GM19035 (cell line): ENCODE results near the gene SLIT2.

Experiments used
- ATAC-seq: cut with Tn5 transposase; IDR thresholded peaks from one replicate; pipeline ENCODE4 v1.9.1; 2021; ENCODE audit not compliant: unreplicated experiment

Gene SLIT2, protein sequence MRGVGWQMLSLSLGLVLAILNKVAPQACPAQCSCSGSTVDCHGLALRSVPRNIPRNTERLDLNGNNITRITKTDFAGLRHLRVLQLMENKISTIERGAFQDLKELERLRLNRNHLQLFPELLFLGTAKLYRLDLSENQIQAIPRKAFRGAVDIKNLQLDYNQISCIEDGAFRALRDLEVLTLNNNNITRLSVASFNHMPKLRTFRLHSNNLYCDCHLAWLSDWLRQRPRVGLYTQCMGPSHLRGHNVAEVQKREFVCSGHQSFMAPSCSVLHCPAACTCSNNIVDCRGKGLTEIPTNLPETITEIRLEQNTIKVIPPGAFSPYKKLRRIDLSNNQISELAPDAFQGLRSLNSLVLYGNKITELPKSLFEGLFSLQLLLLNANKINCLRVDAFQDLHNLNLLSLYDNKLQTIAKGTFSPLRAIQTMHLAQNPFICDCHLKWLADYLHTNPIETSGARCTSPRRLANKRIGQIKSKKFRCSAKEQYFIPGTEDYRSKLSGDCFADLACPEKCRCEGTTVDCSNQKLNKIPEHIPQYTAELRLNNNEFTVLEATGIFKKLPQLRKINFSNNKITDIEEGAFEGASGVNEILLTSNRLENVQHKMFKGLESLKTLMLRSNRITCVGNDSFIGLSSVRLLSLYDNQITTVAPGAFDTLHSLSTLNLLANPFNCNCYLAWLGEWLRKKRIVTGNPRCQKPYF (N-terminal part only)

DNA sequence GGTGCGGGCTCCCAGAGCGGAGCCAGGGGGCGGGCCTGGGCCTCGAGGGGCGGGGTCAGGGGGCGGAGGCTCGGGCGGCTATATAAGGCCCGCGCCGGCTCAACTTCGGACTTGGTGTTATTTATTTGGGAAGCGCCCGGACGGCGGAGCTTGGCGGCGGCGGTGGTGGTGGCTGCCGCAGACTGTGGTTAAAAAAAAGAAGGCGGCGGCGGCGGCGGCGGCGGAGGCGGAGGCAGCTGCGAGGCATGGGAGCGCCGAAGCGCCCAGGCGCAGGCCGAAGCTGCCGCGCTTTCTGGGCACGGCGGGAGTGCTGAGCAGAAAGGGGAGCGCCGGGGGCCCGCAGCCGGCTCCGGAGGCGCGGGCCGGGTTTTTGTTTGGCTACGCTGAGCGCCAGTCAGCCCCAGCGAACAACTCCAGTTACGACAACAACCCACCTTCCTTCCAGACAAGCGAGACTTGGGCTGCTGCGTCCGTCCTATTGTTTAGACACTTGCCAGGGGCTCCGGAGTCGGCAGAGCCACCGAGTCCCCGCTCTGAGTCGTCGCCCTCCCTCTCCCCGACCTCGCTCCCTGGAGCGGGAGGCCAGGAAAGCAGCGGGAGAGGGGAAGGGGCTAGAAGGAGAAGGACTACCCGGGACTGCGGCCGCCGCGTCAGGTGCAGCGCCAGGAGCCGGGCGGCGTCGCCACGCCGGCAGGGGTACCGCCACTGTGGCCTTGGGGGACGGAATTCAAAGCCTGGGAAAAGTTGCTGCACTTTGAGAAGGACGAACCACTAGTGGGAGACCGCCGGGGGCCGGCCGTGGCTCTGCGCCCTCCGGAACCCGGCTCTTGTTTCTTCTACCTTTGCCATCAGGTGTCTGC, at the start of gene SLIT2:
SLIT2 (plus strand) TSS at position 110 of the 860 bp plus-strand sequence. CDS start 1,911 bp downstream, outside the sequence.
- peak; percentile 79 for ATAC-seq

DNA sequence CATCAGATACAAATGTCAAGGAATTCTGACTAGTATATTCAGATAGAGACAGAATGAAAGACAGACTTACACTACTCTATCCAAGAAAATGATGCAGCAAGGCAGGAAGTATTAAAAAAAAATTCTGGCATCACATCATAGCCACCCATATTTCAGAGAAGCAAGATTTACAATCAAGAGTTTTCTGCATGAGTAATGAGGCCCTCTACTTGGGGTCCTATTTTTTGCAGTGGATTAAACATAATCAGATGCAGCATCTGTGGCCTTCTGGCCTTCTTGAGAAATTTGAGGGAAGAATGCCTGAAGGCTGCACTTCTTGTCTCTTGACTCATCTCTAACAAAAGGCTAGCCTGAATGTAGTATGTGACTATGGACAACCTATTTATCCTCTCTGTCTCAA, 48.2 kb upstream of the SLIT2 start:
- ATAC-seq: no peak

DNA sequence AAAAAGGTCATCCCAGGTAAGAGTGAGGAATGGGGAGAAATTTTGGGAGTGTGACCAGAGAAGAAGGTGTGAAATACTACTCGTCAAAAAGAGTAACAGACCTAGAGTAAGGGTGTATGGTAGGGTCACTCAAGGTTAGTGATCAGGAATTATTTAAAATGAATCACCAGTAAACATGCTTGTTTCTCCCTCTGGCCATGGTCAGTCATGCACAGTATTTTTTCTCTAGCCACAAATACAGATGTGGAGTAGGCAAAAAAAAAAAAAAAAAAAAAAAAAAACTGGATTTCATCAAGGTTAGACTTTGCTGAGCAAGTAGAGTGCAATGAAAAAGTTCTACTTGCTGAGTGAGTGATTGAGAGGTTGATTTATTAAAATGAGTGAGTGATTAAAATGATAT, 34.2 kb upstream of the SLIT2 start:
- no peak for ATAC-seq

DNA sequence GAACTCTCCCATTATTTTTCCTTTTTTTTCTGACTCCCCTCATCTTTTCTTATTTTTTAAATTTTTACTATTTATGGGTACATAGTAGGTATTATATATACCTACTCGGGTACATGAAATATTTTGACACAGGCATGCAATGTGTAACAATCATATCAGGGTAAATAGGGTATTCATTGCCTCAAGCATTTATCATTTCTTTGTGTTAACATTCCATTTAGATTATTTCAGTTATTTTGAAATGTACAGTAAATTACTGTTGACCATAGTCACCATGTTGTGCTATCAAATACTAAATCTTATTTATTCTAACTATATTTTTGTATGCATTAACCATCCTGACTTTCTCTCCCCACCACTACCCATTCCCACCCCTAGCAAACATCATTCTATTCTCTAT, 33.8 kb upstream of the SLIT2 start:
- ATAC-seq: no peak

DNA sequence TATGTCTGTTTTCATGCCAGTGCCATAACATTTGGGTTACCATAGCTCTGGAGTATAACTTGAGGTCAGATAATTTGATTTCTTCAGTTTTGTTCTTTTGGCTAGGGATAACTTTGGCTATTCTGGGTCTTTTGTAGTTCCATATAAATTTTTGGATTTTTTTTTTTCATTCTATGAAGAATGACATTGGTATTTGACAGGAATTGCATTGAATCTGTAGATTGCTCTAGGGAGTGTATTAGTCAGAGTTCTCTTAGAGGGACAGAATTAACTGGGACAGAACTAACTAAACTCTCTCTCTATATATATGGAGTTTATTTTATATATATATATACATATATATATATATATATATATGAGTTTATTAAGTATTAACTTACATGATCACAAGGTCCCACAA, 32.2 kb upstream of the SLIT2 start:
- ATAC-seq: no peak

DNA sequence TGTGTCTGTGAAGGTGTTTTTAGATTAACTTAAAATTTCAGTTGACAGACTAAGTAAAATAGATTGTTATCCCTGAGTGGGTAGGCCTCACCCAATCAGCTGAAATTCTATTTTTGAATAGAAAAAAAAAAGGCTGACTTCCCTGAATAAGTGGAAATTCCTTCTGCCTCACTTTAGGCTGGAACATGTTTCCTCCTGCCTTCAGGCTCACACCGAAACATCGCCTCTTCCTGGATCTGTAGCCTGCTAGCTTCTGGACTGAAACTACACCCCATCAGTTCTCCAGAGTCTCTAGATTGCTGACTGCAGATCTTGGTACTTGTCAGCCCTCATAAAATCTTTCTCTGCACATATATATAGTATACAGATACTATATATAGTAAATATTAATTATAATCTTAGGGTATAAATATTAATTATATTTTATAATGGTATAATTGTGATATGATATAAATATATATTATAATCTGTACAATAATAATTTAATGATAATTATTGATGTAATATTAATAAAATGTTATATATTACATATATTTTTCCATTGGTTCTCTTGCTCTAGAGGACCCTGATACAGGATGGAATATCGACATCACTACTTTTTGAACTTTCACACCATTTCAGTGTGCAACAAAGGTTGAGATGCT, 13.7 kb upstream of the SLIT2 start:
- no peak for ATAC-seq

DNA sequence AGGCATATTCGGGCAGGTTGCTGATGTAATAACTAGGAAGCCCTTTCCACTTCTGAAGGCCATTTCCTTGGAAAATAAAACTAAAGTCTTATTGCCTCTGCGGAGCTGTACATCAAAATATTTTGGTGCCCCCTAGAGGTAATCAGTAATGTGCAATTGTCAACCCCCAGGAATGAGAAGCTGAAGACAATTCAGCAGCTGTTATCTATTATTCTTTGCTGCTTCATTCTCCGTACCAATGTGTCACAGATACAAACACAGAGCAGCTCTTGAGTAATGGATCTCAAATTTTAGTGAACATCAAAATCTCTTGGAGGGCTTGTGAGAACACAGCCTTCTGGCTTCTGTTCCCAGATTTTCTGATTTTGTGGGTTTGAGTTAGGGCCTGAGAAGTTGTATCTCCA, 3.5 kb upstream of the SLIT2 start:
- ATAC-seq: no peak

DNA sequence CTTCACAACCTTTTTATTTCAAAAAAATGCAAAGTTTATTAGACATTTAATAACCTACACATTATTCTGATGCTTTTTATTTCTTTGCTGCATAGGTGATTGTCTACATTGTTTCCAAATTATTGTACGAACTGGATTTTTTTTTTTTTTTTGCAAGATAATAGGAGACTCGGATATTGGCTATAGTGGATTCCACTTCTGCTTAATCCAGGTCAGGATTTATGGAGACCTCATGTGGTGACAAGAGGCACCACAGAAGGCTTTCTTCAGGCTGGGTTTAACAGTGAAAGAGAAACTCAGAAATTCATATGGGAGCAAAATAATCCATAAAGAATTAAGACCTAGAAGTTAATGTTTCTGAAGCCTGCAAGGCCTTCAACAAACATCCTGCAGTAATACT, 2.4 kb upstream of the SLIT2 start:
- no peak for ATAC-seq

DNA sequence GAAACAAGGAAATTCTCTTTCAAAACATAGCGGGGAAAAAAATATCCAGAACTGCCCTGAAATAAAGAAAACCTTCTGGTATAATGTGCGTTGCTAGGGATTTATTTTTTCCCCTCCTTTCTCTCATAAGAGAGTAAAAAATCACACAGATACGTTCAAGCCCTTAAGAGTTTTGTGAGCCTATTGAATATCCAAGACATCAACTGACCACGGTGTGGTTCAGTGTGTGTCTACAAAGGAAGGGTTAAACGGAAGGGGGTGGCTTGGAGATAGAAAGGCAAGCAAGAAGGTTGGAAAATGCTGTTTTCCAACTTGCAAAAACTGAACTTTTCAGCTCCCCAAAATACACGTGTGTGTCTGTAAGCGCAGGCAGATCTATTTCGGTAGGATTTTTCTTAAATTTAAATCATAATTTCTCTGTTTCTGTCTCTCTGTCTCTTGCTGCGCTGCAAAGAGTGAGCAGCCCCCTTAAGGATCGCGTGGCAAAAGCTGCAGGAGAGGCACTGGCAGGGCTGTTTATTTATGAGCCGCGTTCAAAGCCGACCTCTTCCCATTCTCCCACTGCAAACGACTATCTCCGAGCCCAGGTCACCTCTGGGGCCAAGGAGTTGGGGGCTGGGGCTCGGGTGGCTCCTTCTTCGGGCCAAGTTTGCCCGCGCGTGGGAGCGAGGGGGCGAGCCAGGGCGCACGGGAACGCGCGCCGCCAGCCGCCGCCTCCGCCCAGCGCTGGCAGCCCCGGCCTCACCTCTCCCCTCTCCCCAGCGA, 492 bp upstream of the SLIT2 start:
- peak; percentile 4 for ATAC-seq

DNA sequence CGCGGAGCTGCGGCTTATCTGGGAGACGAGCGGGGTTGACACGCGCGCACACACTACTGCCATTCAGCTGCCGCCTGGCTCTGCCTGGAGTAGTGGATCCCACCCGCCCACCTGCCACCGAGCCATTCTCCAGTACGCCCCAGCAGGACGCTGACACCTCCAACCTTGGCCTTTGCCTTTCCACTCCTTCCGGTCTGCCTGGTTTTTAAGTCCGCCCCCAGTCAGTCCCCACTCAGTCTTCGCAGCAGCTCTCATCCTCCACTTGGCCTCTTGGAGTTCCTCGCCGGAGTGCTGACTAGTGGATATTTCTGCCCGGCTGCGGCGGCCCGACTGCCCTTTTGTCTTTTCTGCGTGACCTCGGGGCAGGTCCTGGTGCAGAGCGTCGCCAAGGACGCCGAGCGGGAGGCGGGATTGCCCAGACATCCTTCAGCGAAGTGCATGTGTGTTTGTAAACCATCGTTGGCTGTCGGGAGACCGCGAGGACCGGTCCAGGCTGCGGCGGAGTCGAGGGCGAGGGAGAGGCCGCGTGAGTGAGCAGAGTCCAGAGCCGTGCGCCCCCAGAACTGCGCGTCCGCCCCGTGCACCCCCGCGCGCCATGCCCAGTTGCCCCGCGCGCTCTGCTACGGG, 1.1 kb downstream of the SLIT2 start:
- peak; percentile 10 for ATAC-seq

DNA sequence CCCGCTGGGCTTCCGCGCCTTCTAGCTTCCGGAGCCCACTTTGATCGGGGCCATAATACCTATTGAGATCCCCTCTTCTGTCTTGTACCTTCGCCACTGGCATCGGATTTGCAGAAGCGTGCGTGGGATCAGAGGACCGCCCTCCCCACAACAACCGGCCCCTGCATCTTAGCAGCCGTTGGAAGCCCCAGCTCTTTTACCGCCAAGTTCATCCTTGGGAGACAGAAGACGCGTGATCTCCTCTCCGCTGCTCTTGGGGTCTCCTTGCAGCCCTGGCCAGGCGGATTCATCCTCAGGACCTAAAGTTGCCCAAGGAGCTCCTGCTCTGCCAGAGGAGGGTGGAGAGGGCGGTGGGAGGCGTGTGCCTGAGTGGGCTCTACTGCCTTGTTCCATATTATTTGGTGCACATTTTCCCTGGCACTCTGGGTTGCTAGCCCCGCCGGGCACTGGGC, 1.6 kb downstream of the SLIT2 start:
- no peak for ATAC-seq

DNA sequence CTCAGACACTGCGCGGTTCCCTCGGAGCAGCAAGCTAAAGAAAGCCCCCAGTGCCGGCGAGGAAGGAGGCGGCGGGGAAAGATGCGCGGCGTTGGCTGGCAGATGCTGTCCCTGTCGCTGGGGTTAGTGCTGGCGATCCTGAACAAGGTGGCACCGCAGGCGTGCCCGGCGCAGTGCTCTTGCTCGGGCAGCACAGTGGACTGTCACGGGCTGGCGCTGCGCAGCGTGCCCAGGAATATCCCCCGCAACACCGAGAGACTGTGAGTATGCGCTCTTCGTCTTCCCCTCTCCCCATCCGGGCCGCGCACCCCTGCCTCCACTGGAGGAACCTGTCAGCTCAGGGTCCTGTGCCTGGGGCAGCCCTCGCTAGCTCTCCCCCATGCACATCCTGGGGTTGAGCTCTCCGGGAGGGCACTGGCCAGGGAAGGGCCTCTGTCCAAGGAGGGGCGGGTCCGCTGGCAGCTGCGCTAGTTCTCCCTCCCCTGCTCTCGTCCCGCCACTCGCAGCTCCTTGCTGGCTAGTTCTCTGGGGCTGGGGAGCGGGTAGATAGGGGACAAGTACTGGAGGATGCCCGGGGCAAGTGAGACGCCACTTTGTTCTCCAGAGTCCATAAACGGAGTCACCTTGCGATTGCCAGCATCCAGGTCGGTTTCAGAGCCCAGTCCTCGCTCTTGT, 2.2 kb downstream of the SLIT2 start:
- ATAC-seq: no peak

DNA sequence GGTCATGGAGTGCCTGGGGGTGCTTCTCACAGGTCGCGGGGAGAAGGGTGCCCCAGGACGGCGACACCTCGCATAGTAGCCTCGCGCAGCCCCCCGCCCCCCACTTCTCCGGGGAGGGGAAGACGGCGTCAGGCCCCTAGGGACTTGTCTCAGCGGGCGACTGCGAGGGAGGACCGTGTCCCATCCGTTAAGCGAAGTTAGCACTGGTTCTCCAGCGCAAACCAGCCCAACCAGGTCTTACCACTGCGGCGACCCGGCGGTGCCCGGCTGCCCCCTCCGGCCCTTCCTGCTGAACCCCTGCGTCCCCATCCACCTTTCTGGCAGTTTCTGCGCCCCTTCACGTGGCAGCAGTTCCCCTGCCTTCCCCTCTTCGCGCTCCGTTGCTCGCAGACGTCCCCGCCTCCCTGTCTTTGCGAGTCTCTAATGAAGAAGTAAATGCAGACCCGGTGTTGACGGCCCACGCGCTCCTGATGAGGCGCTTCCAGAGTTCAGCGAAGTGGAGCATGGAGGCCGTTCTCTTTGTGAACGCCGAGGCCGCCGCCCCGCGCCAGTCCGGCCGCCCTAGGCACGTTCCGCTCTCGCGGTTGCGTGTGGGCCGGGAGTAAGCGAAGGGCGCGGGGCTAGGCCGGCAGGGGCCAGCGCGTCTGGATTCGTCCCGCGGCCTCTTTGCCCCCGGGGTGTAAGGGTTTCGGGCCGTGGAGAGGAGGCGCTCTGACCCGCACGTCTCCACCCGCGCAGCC, 3.0 kb downstream of the SLIT2 start:
- no peak for ATAC-seq

DNA sequence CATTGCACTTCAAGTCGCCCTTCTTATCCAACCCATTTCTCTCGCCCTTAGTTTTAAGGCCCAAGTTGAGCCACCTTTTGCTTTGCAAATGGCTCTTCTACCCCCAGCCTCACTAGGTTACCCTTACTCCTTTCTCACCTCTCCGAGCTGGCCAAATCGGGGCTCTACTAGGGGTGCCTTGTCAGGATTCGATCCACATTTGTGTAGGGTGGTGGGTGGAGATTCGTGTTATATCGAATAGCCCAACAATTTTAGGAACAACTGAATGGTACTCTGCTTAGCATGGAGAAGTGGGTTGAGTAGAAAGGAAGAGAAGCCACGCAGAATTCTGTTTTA, 3.5 kb downstream of the SLIT2 start:
- no peak for ATAC-seq

DNA sequence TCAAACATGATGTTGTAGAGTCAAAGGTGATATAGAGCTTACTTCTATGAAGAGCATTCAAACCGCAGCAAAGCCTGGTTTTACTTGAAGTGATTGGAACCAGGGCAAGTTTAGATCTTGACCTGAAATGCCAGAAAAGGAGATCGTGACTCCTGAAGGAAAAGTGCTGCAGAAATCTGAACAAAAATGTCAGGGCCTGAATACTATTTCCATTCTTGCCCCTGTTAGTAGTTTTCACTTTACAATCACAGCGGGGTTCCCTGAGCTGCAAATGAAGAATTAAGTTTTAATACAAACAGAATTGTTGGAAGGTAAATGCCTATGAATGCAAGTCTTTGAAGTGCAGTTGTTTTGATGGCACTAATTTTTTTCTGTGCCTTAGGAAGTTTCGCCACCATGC, 4.1 kb downstream of the SLIT2 start:
- ATAC-seq: no peak

DNA sequence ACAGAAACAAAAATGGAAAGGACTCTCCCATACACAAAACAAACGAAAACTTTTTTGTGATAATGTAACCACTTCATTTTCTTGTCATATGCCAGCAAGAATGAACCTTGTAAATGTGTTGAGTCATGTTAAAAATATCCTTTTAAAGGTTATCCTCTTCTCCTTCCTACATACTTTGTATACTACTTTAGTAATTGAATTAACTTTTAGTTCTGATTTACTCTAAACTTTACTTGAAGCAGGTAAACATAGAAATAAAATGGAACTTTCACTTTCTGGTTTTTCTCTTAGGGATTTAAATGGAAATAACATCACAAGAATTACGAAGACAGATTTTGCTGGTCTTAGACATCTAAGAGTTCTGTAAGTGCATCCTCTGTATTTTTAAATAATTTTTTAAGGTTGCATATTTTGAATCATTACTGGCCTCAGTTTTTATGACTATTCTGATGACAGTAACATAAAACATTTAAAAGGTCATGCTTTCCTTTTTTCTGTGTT, 4.7 kb downstream of the SLIT2 start:
- ATAC-seq: no peak

DNA sequence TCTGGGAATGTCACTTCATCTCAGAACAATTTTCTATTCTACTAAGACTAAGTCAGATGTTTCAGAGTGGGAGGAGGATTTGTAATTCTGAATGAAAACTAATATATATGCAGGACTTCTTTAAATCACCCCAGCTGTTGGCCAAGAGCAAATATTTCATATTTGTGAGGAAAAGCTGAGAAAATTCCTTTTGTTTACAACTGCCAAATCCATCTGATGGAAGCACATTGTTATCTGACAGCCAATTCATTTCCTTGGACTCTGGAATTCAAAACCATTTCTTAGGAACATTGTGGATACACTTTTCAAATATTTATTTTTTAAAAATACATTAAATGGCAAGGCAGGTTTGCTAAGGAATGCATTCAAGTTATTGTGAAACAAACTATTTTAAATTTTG, 8.0 kb downstream of the SLIT2 start:
- no peak for ATAC-seq

DNA sequence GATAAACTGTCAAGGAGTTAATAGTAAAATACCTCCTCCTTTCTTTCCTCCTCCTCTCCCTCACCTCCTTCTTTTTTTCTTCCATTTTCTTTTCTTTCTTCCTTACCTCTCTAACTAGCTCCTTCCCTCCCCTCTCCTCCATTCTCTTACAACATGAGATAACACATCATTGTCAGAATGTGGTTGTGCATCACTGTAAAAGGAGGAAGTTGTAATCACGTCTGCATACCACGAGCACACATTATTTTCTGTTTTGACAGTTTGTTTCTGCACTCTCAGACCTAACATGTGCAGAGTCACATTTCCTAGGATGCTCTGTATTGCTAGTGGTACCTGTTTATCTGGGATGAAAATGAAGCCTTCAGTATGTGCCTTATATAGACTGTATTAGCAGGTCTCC, 9.1 kb downstream of the SLIT2 start:
- no peak for ATAC-seq

DNA sequence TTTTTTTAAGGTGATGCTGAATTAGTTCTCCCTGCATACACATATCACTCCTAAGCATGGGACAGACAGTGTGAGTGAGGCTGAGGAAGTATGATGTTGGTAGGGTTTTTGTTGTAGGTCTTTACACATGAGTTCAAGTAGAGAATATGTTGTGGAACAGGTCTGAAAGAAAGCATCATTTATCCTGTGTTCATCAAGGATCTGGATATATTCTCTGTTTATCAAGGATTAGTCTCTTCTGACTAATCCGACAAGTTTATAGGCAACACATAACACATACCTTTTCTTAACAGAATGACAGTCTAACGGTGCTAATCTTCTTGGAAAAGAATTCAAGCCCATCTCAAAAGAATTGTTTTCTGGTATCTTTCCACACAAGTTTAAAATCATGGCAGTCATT, 10.5 kb downstream of the SLIT2 start:
- ATAC-seq: no peak
